ENCODE results near the gene MAMLD1. TPM values are rescaled to one million over a fixed set of nuclear protein-coding genes. Genes with fewer than 3 reads are reported as not detected.

The MAMLD1 gene
- total and polyA plus RNA-seq, 9 of the 15 experiments (the other 6 are each of a cell fraction or from before 2014, with no cell fraction given), result 0.12 to 0.18 TPM; not detected in 7

GRCh38 chrX:150487369-150488094 lies 124.4 kb downstream of the MAMLD1 start:
- Histone ChIP-seq H3K4me2 (ENCODE audit: insufficient read depth, low read length) (no peak overlapping the region), H3K36me3 (ENCODE audit: control insufficient read depth, insufficient read depth, low read length) (no peaks in the 10 kb centered on the region), H3K4me1 (replicated peaks in 1 of 2; ENCODE audit: control insufficient read depth in 2 of 2, insufficient read depth in 2 of 2, low read length in 2 of 2) (peaks cover 0 to 5% of the 10 kb centered on the region in 2 experiments; a peak in 2 of 5 replicates), H3K27me3 (ENCODE audit: control insufficient read depth in 2 of 2, insufficient read depth in 2 of 2, low read length in 2 of 2) (peaks cover 0 to 7% of the 10 kb centered on the region in 2 experiments; a peak in 1 of 5 replicates), H2AFZ (ENCODE audit: low read depth, low read length) (no peak overlapping the region), H3K79me2 (ENCODE audit: control insufficient read depth, insufficient read depth, low read length) (no peaks in the 10 kb centered on the region), H3K9me1 (ENCODE audit: control insufficient read depth, insufficient read depth, low read length) (no peaks in the 10 kb centered on the region), H3K9ac (ENCODE audit: insufficient read depth in 1 of 2, low read depth in 2 of 2, low read length in 2 of 2) (no peak overlapping the region), H3K9me3 (replicated peaks; ENCODE audit: control insufficient read depth, insufficient read depth, low read depth, low read length) (no peaks in the 10 kb centered on the region), H3K4me3 (no peak overlapping the region), H3K27ac (ENCODE audit: extremely low read depth, low read depth, low read length) (no peak overlapping the region), H4K20me1 (replicated peaks; ENCODE audit: control insufficient read depth, insufficient read depth, low read length) (no peaks in the 10 kb centered on the region)
- FAIRE-seq, result no peak
- WGBS (ENCODE audit: insufficient coverage, low coverage, missing lambda C conversion rate), result 0% methylated on average over 5 of the region's 5 CpGs
- TF ChIP-seq KLF6 (CRISPR knock-in tag; IDR thresholded peaks at IDR 0.05; ENCODE audit: borderline replicate concordance) (no peak), ZNF253 (CRISPR knock-in tag; conservative IDR thresholded peaks at IDR 0.05) (no peak), SMAD3 (CRISPR knock-in tag; conservative IDR thresholded peaks at IDR 0.05) (no peak), ZNF280B (CRISPR knock-in tag; IDR thresholded peaks at IDR 0.05) (no peak), ZNF184 (CRISPR knock-in tag; IDR thresholded peaks at IDR 0.05) (no peak), PRMT5 (CRISPR knock-in tag; IDR thresholded peaks at IDR 0.05) (no peak), DMBX1 (CRISPR knock-in tag; IDR thresholded peaks at IDR 0.05; ENCODE audit: borderline replicate concordance) (no peak), SNAPC5 (CRISPR knock-in tag; IDR thresholded peaks at IDR 0.05) (no peak), ZNF431 (CRISPR knock-in tag; IDR thresholded peaks at IDR 0.05) (no peak), ELF1 (tag; IDR thresholded peaks at IDR 0.05) (no peak), XRCC3 (IDR thresholded peaks at IDR 0.05) (no peak), SUPT5H (IDR thresholded peaks at IDR 0.05) (no peak), ZKSCAN1 (IDR thresholded peaks at IDR 0.05; ENCODE audit: low read depth, low read length) (no peak), MYC (IDR thresholded peaks at IDR 0.05; ENCODE audit: low read depth, low read length) (no peak), MYC (CRISPR knock-in tag; IDR thresholded peaks at IDR 0.05; ENCODE audit: borderline replicate concordance, low read depth) (no peak)
- no peak for DNase-seq (ENCODE audit: extremely low read depth in 1 of 4, low spot score in 3 of 4)
- ChIA-PET POLR2A (no interaction called here), CTCF (ENCODE audit: low intra/inter-chr PET ratio) (no interaction called here)
- BruUV-seq (replicated peaks), result no TSS peak
- intact Hi-C loops (cut with micrococcal nuclease), result no loop called here
- ATAC-seq, result no peak
- in situ Hi-C loops (cut with MboI), result no loop called here

All from K562 (cell line).